ENCODE measurements around the gene CRABP1. TPM values are rescaled to one million over a fixed set of nuclear protein-coding genes. Genes with fewer than 3 reads are reported as not detected.

The CRABP1 gene
- total RNA-seq, 2 donors from 2014 or later = not detected

DNA sequence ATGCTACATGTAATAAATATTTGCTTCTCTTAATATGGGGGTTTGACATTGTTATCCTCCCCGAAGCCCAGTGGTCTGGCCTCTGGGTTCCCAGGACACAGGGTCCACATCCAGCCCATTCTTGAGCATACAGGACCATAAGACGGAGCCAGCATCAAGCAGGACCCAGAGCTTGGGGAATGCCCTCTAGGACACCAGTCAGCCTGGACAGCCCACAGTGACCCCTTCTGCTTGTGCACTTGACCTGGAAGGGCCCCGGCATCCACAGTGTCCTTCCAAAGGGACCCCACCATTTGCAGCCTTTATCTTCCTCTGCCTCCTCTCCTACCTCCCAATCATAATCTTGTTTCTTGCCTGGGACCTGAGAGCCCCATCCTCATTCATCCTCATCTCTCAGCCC lies 51.6 kb downstream of the CRABP1 start:
- no peak for ATAC-seq (replicated peaks)

DNA sequence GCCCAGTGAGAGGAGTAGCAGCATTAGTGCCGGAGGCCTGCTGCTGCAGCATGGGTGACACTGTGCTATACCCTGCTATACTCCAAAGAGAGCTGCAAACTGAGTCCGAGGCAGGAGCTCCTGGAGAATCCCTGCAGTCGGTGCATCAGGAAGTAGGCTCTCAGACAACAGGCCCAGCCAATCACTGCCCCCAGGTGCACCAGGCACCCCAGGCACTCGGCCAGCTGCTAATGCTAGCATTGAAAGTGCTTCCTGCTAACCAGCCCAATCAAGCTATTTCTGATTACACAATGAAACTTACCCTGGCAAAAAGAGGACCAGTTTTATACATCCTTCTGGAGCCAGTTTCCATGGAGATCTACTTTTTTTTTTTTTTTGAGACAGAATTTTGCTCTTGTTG lies 52.3 kb downstream of the CRABP1 start:
- H3K9me3 Mint-ChIP-seq = no peaks in the 10 kb centered on the region
- no peak overlapping the region for H3K4me3 Mint-ChIP-seq
- no peaks in the 10 kb centered on the region for H3K36me3 Mint-ChIP-seq (ENCODE audit: low read depth)
- no peak for ATAC-seq (replicated peaks)
- no peak overlapping the region for H3K27ac Mint-ChIP-seq
- H3K4me1 Mint-ChIP-seq = no peaks in the 10 kb centered on the region
- peaks cover 3% of the 10 kb centered on the region for H3K27me3 Mint-ChIP-seq

More for the DNA sequence above, 51.6 kb downstream of the CRABP1 start:
- no peaks in the 10 kb centered on the region for H3K9me3 Mint-ChIP-seq
- H3K36me3 Mint-ChIP-seq (ENCODE audit: low read depth) = no peaks in the 10 kb centered on the region
- H3K27me3 Mint-ChIP-seq = peaks cover 3% of the 10 kb centered on the region
- H3K4me1 Mint-ChIP-seq = no peaks in the 10 kb centered on the region
- H3K27ac Mint-ChIP-seq = no peak overlapping the region
- no peak overlapping the region for H3K4me3 Mint-ChIP-seq

DNA sequence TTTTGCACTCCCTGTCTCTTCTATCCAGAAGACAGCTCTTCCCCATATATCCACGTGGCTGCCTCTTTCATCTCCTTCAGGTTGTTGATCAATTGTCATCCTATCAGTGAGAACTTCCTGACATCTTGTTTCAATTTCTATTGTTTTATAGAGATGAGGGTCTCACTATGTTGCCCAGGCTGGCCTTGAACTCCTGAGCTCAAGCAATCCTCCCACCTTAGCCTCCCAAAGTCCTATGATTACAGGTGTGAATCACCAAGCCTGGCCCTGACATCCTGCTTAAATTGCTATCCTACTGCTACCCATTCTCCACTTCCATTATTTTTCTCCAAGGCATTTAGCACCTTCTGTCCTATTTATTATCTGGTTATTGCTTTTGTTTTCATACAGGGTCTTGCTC lies 53.0 kb downstream of the CRABP1 start:
- Mint-ChIP-seq H3K36me3 (ENCODE audit: low read depth) (no peaks in the 10 kb centered on the region), H3K27ac (no peak overlapping the region), H3K4me1 (no peaks in the 10 kb centered on the region), H3K9me3 (no peaks in the 10 kb centered on the region), H3K27me3 (peaks cover 3% of the 10 kb centered on the region), H3K4me3 (no peak overlapping the region)
- no peak for ATAC-seq (replicated peaks)

DNA sequence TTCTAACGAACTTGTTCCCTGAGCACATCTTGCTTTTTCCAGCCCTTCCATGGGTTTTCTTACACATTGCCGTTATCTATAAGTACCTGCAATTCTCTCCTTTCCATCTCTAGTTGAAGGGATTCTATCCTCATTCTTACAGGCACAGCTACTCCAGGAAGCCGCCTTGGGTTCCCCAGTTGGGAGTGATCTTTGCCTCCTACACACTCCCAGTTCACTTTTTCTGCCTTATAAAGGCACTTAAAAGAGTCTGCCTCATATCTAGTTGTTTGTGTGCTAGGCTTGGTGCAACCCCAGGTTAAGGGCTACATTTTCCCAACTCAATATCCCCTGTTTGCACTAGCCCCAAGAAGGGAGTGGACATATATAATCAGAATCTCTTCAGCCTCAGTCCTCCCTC lies 53.9 kb downstream of the CRABP1 start:
- Mint-ChIP-seq H3K4me1 (no peaks in the 10 kb centered on the region), H3K4me3 (no peak overlapping the region), H3K27me3 (peaks cover 3% of the 10 kb centered on the region), H3K9me3 (no peaks in the 10 kb centered on the region), H3K36me3 (ENCODE audit: low read depth) (no peaks in the 10 kb centered on the region), H3K27ac (no peak overlapping the region)
- no peak for ATAC-seq (replicated peaks)

DNA sequence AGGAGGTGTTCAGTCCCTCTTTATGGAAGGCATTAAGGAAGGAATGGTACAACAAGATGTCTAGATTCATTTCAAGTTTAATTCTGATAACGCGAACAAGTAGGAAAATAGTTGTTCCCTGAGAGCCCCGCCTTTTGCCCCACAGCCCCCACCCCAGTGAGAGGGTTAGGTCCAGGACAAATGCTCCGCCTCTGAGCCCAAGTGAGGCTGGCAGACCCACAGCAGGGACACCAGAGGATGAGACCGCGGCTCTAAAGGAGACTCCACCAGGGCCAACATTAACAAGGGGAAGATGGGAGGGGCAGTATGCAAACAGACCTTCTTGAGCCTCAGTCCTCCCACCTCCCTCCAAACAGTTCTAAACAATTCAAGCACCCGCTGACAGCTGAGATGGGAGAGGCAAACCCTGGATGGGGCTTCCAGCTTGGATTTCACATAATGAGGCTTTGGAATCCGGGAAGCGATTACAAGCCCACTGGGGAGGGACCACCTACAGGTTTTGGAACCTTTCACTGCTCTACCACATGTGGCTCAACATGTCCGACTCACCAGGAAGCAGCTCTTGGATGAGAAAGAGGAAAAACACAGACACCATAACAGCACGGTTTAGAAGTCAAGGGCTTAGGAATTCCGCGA lies 54.9 kb downstream of the CRABP1 start:
- no peaks in the 10 kb centered on the region for H3K9me3 Mint-ChIP-seq
- no peaks in the 10 kb centered on the region for H3K36me3 Mint-ChIP-seq (ENCODE audit: low read depth)
- no peak overlapping the region for H3K4me3 Mint-ChIP-seq
- H3K27ac Mint-ChIP-seq = no peak overlapping the region
- ATAC-seq (replicated peaks) = no peak
- no peaks in the 10 kb centered on the region for H3K4me1 Mint-ChIP-seq
- H3K27me3 Mint-ChIP-seq = peaks cover 3% of the 10 kb centered on the region

DNA sequence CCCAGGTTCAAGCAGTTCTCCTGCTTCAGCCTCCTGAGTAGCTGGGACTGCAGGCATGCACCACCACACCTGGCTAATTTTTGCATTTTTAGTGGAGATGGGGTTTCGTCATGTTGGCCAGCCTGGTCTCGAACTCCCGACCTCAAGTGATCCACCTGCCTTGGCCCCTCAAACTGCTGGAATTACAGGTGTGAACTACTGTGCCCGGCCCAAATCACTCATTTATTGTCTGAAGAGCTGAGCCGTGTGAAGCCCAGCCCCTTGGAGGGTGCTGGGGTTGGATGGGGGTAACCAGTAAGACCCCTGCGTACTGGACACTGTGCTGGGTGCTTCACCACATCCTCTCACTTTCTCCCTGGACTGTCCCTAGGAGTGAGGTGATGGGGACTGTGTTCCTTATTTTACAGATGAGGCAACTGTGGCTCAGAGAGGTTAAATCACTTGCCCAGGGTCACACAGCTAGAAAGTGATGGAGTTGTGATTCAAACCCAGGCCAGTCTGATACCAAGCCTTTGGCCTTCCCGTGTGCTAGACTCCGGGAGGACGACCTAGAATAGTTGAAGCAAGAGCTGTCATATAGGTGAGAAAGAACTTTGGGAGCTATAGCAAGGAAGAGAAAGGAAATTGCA lies 56.1 kb downstream of the CRABP1 start:
- no peaks in the 10 kb centered on the region for H3K4me1 Mint-ChIP-seq
- no peak for ATAC-seq (replicated peaks)
- H3K4me3 Mint-ChIP-seq = no peak overlapping the region
- H3K27me3 Mint-ChIP-seq = peaks cover under 1% of the 10 kb centered on the region
- no peak overlapping the region for H3K27ac Mint-ChIP-seq
- no peaks in the 10 kb centered on the region for H3K36me3 Mint-ChIP-seq (ENCODE audit: low read depth)
- no peaks in the 10 kb centered on the region for H3K9me3 Mint-ChIP-seq

DNA sequence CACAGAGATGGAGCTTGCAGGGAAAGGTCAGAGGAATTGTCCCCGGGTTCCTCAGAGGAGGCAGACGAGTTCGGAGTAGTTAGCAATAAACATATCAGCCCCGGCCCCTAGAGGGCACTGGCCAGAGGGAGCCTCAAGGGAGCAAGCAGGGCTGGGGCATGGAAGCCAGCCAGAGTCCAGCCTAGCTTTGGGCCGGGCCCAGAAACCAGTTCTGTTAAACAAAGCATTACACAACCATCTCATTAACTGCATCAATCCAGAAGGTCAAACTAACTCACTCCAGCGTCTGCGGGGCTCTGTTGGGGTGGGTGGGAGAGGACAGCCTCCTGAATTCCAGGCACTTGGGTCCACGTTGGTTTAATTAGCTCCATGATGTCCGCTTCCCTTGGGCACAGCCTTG lies 56.8 kb downstream of the CRABP1 start:
- no peaks in the 10 kb centered on the region for H3K36me3 Mint-ChIP-seq (ENCODE audit: low read depth)
- no peak for ATAC-seq (replicated peaks)
- H3K4me1 Mint-ChIP-seq = no peaks in the 10 kb centered on the region
- H3K27ac Mint-ChIP-seq = no peak overlapping the region
- H3K4me3 Mint-ChIP-seq = no peak overlapping the region
- no peaks in the 10 kb centered on the region for H3K9me3 Mint-ChIP-seq
- H3K27me3 Mint-ChIP-seq = no peaks in the 10 kb centered on the region

DNA sequence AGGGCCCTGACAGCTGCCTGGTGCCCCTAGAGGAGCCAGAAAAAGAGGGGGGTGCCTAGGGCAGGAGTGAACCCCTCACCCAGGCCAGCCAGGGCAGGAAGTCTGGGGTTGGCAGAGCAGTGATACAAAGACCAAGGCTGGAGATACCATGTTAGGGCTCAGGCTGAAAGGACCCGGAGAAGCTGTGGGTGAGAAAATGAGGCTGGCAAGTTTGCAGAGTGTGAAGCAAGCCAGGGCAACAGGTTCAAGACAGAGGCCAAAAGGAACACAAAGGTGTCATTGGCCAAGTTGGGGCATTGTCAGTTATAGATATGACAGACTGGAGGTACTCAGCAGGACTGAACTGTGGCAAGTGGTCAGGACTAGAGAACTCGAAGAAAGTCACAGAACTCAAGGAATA lies 57.2 kb downstream of the CRABP1 start:
- H3K27ac Mint-ChIP-seq = no peak overlapping the region
- no peaks in the 10 kb centered on the region for H3K36me3 Mint-ChIP-seq (ENCODE audit: low read depth)

More for the DNA sequence above, 57.2 kb downstream of the CRABP1 start:
- ATAC-seq (replicated peaks) = no peak
- H3K27me3 Mint-ChIP-seq = no peaks in the 10 kb centered on the region
- no peaks in the 10 kb centered on the region for H3K9me3 Mint-ChIP-seq
- H3K4me3 Mint-ChIP-seq = no peak overlapping the region
- H3K4me1 Mint-ChIP-seq = no peaks in the 10 kb centered on the region

Other genes with a start within 250 kb of the CRABP1 start
- gene SH2D7, start 247.8 kb upstream of the CRABP1 start, total RNA-seq = not detected
- 1 to 10 TPM in 1 of 2 donors, under 1 TPM in 1; 0.65 to 1.7 TPM for gene CIB2, start 208.9 kb upstream of the CRABP1 start, total RNA-seq
- 100 to 1,000 TPM in 1 of 2 donors, 10 to 100 TPM in 1; 61.9 to 176 TPM for gene IDH3A, start 191.0 kb upstream of the CRABP1 start, total RNA-seq
- gene ACSBG1, start 105.8 kb upstream of the CRABP1 start, total RNA-seq = not detected
- gene DNAJA4, start 75.8 kb upstream of the CRABP1 start, total RNA-seq = 10 to 100 TPM; 30.2 to 49.9 TPM
- 10 to 100 TPM; 33.7 to 54.7 TPM for gene SKIC8, start 40.7 kb upstream of the CRABP1 start, total RNA-seq
- gene IREB2, start 97.9 kb downstream of the CRABP1 start, total RNA-seq = 10 to 100 TPM; 63.6 to 84.0 TPM
- 1 to 10 TPM in 1 of 2 donors, under 1 TPM in 1; 0.91 to 1.2 TPM for gene HYKK, start 167.2 kb downstream of the CRABP1 start, total RNA-seq
- 100 to 1,000 TPM; 140 to 270 TPM for gene PSMA4, start 200.1 kb downstream of the CRABP1 start, total RNA-seq
- 10 to 100 TPM in 1 of 2 donors, 1 to 10 TPM in 1; 5.9 to 14.1 TPM for gene CHRNA5, start 225.2 kb downstream of the CRABP1 start, total RNA-seq

Data from activated T-helper 17 cell treated with anti-CD3 and anti-CD28 coated beads, Interleukin-2, amount 50 U/mL, for 72 hours (primary cell).